UCSD-AML1 (cell line): ENCODE data around the gene GNG10.
A peak's percentile ranks its signal among the peaks of the same experiment; 100 is the strongest.
"Not testable (repeated sequence)": the region's sequence is repeated elsewhere in the genome, so short reads cannot be mapped to it uniquely, and the experiment has no call there.

Experiments
- DNase-seq: peaks from one replicate; lab custom pipeline; 2025; ENCODE audit not compliant: unreplicated experiment; lab: John Stamatoyannopoulos, UW

GNG10 gene

GRCh38 chr9:111661150-111661801 lies at the start of gene GNG10:
TSS of gene GNG10 (plus strand) at chr9:111661605. CDS start at chr9:111661635, 30 bp downstream.
- DNase-seq, result peak; percentile 71

GRCh38 chr9:111613436-111614040 lies 47.9 kb upstream of the GNG10 start:
- DNase-seq, result no peak

- no peak for DNase-seq
Measured at GRCh38 chr9:111615928-111616327, 45.5 kb upstream of the GNG10 start.

GRCh38 chr9:111617349-111617748 lies 44.1 kb upstream of the GNG10 start:
- not testable (repeated sequence) for DNase-seq

GRCh38 chr9:111621895-111622480 lies 39.4 kb upstream of the GNG10 start:
- peak; percentile 15 for DNase-seq

GRCh38 chr9:111622626-111623025 lies 38.8 kb upstream of the GNG10 start:
- no peak for DNase-seq

GRCh38 chr9:111627260-111627963 lies 34.0 kb upstream of the GNG10 start:
- no peak for DNase-seq

GRCh38 chr9:111628411-111628810 lies 33.0 kb upstream of the GNG10 start:
- DNase-seq, result no peak

GRCh38 chr9:111630182-111630963 lies 31.0 kb upstream of the GNG10 start:
- no peak for DNase-seq

GRCh38 chr9:111630964-111631213 lies 30.5 kb upstream of the GNG10 start:
- DNase-seq, result no peak

- DNase-seq, result peak; percentile 98
Measured at GRCh38 chr9:111631214-111631971, 30.0 kb upstream of the GNG10 start, which contains the start of gene DNAJC25. TSS of gene DNAJC25 (plus strand) at chr9:111631334. CDS start at chr9:111631408, 74 bp downstream.

- DNase-seq, result no peak
Measured at GRCh38 chr9:111632060-111632459, 29.3 kb upstream of the GNG10 start.

- no peak for DNase-seq
Measured at GRCh38 chr9:111632695-111633388, 28.6 kb upstream of the GNG10 start.

- DNase-seq, result no peak
Measured at GRCh38 chr9:111633389-111633736, 28.0 kb upstream of the GNG10 start.

GRCh38 chr9:111634860-111635259 lies 26.5 kb upstream of the GNG10 start:
- DNase-seq, result no peak

- DNase-seq, result no peak
Measured at GRCh38 chr9:111637421-111637950, 23.9 kb upstream of the GNG10 start.

- no peak for DNase-seq
Measured at GRCh38 chr9:111644195-111644772, 17.1 kb upstream of the GNG10 start.

- no peak for DNase-seq
Measured at GRCh38 chr9:111645806-111646205, 15.6 kb upstream of the GNG10 start.

GRCh38 chr9:111646417-111646816 lies 15.0 kb upstream of the GNG10 start:
- DNase-seq, result no peak
